ENCODE measurements around the gene DNAJB6.
A peak's percentile ranks its signal among the peaks of the same experiment; 100 is the strongest.

Gene DNAJB6

GRCh38 chr7:157371296-157371695, 34.5 kb downstream of the DNAJB6 start:
- no peak for DNase-seq

GRCh38 chr7:157372300-157373232, 35.8 kb downstream of the DNAJB6 start:
- no peak for DNase-seq

GRCh38 chr7:157373493-157373892, 36.7 kb downstream of the DNAJB6 start:
- no peak for DNase-seq

GRCh38 chr7:157375410-157375809, 38.6 kb downstream of the DNAJB6 start:
- DNase-seq = no peak

- DNase-seq = no peak
These were observed 40.8 kb downstream of the DNAJB6 start for GRCh38 chr7:157377436-157378124.

- no peak for DNase-seq
These were observed 41.6 kb downstream of the DNAJB6 start for GRCh38 chr7:157378390-157378789.

- DNase-seq = no peak
These were observed 42.7 kb downstream of the DNAJB6 start for GRCh38 chr7:157379493-157379892.

- DNase-seq = no peak
These were observed 43.6 kb downstream of the DNAJB6 start for GRCh38 chr7:157380416-157380815.

- no peak for DNase-seq
These were observed 47.1 kb downstream of the DNAJB6 start for GRCh38 chr7:157383868-157384267.

GRCh38 chr7:157384301-157384700, 47.5 kb downstream of the DNAJB6 start:
- DNase-seq = no peak

- DNase-seq = peak; percentile 83
These were observed 50.4 kb downstream of the DNAJB6 start for GRCh38 chr7:157386979-157387800.

- no peak for DNase-seq
These were observed 51.5 kb downstream of the DNAJB6 start for GRCh38 chr7:157388301-157388700.

GRCh38 chr7:157389951-157390730, 53.3 kb downstream of the DNAJB6 start:
- no peak for DNase-seq

- no peak for DNase-seq
These were observed 54.4 kb downstream of the DNAJB6 start for GRCh38 chr7:157391036-157391710.

- DNase-seq = no peak
These were observed 55.6 kb downstream of the DNAJB6 start for GRCh38 chr7:157392256-157393037.

GRCh38 chr7:157394246-157395191, 57.7 kb downstream of the DNAJB6 start:
- no peak for DNase-seq

GRCh38 chr7:157395206-157395605, 58.4 kb downstream of the DNAJB6 start:
- no peak for DNase-seq

GRCh38 chr7:157396316-157397035, 59.7 kb downstream of the DNAJB6 start:
- no peak for DNase-seq
